ENCODE measurements around the gene NKX2-3.

The NKX2-3 gene

DNA sequence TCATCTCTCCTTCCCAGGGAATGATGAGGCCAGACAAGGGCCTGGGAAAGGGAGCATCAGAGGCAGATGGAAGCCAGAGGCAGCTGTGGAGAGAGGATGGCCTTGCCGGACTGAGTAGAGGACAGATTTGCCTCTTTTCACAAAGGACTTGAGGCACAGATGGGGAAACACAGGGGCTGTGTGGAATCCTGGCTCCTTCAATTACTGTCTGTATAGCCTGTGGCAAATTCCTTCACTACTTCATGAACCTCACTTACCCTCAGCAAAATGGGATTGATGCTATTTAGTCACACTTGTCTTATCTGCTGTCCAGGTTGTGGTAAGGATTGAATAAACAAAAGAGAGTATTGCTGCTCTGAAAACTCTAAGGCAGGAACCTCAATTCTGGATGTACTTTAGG, 47.2 kb downstream of the NKX2-3 start:
- DNase-seq (ENCODE audit: low read depth in 2 of 2): no peak

DNA sequence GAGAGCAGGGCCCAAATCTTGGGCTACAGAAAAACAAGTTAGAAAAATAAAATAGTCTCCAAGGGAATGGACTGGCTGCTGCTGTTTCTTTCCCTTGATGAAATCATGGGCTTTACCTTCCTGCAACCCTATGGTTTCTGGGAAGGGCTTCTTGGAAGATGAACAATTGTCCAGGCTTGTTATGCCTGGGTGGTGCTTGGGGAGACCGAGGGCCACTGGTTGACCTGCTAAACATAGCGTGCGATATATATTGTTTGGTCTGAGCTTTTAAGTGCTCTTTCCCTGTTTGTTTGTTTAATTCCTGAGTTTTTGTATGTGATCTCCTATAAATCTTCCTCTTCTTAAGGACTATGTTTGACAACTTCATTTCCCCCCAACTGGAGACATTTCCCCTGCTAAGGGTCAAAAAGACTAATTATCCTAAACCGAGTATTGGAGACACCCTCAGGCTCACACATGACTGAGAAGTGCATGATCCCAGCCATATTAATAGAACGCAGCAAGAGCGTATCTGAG, 49.6 kb downstream of the NKX2-3 start:
- DNase-seq (ENCODE audit: low read depth in 2 of 2): no peak

GRCh38 chr10:99583687-99584086, 50.9 kb downstream of the NKX2-3 start:
- DNase-seq (ENCODE audit: low read depth in 2 of 2): no peak
